ENCODE results near the gene SNX21. TPM values are rescaled to one million over a fixed set of nuclear protein-coding genes. Genes with fewer than 3 reads are reported as not detected.
A peak's percentile ranks its signal among the peaks of the same experiment; 100 is the strongest.

Gene SNX21
- total and polyA plus RNA-seq, 4 donors, result 14.9 to 117 (median 47.0) TPM

DNA sequence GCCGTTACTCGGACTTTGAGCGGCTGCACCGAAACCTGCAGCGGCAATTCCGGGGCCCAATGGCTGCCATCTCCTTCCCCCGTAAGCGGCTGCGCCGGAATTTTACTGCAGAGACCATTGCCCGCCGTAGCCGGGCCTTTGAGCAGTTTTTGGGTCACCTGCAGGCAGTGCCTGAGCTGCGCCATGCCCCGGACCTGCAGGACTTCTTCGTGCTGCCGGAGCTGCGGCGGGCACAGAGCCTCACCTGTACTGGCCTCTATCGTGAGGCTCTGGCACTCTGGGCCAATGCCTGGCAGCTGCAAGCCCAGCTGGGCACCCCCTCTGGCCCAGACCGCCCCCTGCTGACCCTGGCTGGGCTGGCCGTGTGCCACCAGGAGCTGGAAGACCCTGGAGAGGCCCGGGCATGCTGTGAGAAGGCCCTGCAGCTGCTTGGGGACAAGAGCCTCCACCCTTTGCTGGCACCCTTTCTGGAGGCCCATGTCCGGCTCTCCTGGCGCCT, 7.2 kb downstream of the SNX21 start:
- Histone ChIP-seq H3K36me3 (ENCODE audit: control insufficient read depth in 1 of 2, insufficient read depth in 2 of 2, low read length in 1 of 2) (peaks cover 0 to 2% of the 10 kb centered on the region in 2 donors), H3K27ac (ENCODE audit: low read depth in 1 of 2, low read length in 2 of 2) (no peak overlapping the region)

DNA sequence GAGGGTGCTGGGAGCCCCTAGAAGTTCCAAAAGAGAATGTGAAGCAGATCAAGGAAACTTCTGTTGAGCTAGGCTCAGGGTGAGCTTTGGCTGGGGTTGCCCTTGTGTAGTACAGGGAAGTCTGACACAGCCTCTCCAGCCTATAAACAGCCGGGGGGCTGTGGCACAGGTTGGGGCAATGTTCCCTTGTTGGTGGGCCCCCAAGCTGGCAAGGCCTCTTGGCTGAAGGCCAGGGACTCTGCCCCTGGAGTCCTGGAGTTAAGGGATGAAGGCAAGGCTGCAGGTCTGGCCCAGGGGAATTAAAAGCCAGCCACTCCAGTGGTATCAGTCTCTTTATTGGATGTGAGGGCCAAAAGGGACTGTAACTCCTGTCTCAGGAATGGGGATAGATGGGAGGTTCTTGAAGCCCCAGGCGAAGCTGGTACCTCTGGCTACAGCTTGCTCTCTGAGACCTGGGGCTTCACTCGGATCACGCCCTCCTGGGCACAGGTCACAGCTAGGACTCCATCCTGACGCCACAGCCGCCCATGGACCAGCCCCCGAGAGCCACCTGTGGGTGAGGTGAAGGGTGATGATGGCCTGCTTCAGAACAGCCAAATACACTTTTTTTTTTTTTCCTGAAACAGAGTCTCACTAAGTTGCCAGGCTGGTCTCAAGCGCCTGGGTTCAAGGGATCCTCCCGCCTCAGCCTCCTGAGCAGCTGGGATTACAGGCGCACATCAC, 8.0 kb downstream of the SNX21 start:
- peaks cover 0 to 2% of the 10 kb centered on the region in 2 donors for H3K36me3 ChIP-seq (ENCODE audit: control insufficient read depth in 1 of 2, insufficient read depth in 2 of 2, low read length in 1 of 2)
- no peaks in the 10 kb centered on the region for H3K9me3 ChIP-seq (ENCODE audit: control insufficient read depth, low read length)
- H3K4me3 ChIP-seq (ENCODE audit: low read length in 2 of 2), result no peak overlapping the region
- no peaks in the 10 kb centered on the region for H3K4me1 ChIP-seq (ENCODE audit: control insufficient read depth in 1 of 2, insufficient read depth in 2 of 2, low read length in 2 of 2)
- no peak overlapping the region for H3K27ac ChIP-seq (ENCODE audit: low read depth in 1 of 2, low read length in 2 of 2)
- ATAC-seq (ENCODE audit: low FRiP score) (no peak), DNase-seq (no peak)
- intact Hi-C loops (cut with DNase I), result no loop called here
- 81 to 82% methylated on average over 10 of the region's 10 CpGs for WGBS, 2 donors
- no peaks in the 10 kb centered on the region for H3K27me3 ChIP-seq (ENCODE audit: control insufficient read depth in 1 of 2, insufficient read depth in 2 of 2, low read length in 1 of 2)

More for the DNA sequence above, 7.2 kb downstream of the SNX21 start:
- DNase-seq (no peak), ATAC-seq (ENCODE audit: low FRiP score) (no peak)
- intact Hi-C loops (cut with DNase I), result no loop called here
- Histone ChIP-seq H3K9me3 (ENCODE audit: control insufficient read depth, low read length) (no peaks in the 10 kb centered on the region), H3K4me3 (ENCODE audit: low read length in 2 of 2) (no peak overlapping the region), H3K27me3 (ENCODE audit: control insufficient read depth in 1 of 2, insufficient read depth in 2 of 2, low read length in 1 of 2) (no peaks in the 10 kb centered on the region), H3K4me1 (ENCODE audit: control insufficient read depth in 1 of 2, insufficient read depth in 2 of 2, low read length in 2 of 2) (no peaks in the 10 kb centered on the region)
- WGBS, 2 donors, result 77% methylated on average over 25 of the region's 25 CpGs

DNA sequence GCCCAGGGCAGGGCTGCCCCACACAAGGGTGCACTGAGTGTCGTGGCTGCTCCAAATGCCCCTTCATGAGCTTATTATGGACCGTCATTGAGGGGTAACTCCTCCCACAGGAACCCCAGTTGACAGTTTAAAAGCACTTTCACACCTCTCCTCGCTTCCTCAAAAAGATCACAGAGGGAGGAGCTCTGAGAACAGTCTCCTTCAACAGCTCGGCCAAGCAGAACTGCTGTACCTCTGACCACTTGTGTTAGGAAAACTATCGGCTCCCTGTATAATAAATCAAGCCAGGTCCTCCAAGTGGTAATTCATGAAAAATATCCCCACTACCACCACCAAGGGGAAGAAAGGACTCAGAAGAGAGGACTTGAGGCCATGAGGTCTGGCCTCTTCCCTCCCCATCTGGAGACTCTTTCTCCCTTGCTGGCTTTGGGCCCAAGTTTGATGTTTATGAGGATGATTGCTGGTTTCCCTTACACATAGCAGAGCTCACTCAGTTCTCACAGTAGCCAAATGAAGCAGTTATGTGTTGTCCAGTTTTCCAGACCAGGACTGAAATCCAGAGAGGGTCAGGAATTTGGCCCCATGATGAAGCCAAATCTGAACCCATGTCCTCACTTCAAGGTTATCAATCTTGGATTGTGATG, 8.7 kb downstream of the SNX21 start:
- intact Hi-C loops (cut with DNase I), result no loop called here
- ATAC-seq (ENCODE audit: low FRiP score) (peak; percentile 19), DNase-seq (no peak)
- no peak overlapping the region for H3K4me3 ChIP-seq (ENCODE audit: low read length in 2 of 2)
- H3K27me3 ChIP-seq (ENCODE audit: control insufficient read depth in 1 of 2, insufficient read depth in 2 of 2, low read length in 1 of 2), result no peaks in the 10 kb centered on the region
- peaks cover 0 to 3% of the 10 kb centered on the region in 2 donors for H3K36me3 ChIP-seq (ENCODE audit: control insufficient read depth in 1 of 2, insufficient read depth in 2 of 2, low read length in 1 of 2)
- no peaks in the 10 kb centered on the region for H3K4me1 ChIP-seq (ENCODE audit: control insufficient read depth in 1 of 2, insufficient read depth in 2 of 2, low read length in 2 of 2)
- 45 to 49% methylated on average over 5 of the region's 5 CpGs for WGBS, 2 donors
- peak overlapping the region in 1 of 2 donors; percentile 12 for H3K27ac ChIP-seq (ENCODE audit: low read depth in 1 of 2, low read length in 2 of 2)
- H3K9me3 ChIP-seq (ENCODE audit: control insufficient read depth, low read length), result no peaks in the 10 kb centered on the region

DNA sequence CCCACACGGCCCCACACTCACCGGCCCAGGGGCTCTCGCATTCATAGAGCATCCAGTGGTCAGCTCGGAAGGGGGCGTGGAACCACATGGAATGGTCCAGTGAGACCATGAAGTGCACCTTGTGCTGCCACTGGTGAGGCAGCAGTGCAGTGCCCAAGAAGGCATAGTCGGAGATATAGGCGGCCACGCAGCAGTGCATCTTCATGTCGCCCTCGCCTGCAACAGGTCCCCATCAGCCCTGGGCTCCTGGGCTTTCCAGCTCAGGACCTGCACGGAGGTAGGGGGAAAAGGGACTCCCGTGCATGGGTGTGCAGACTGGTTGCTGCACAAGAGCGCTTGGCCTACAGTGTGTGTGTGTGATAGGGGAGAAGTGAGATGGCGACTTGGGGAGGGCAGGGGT, 9.9 kb downstream of the SNX21 start:
- WGBS, 2 donors, result 76 to 84% methylated on average over 14 of the region's 14 CpGs
- no peak for ATAC-seq (ENCODE audit: low FRiP score)

DNA sequence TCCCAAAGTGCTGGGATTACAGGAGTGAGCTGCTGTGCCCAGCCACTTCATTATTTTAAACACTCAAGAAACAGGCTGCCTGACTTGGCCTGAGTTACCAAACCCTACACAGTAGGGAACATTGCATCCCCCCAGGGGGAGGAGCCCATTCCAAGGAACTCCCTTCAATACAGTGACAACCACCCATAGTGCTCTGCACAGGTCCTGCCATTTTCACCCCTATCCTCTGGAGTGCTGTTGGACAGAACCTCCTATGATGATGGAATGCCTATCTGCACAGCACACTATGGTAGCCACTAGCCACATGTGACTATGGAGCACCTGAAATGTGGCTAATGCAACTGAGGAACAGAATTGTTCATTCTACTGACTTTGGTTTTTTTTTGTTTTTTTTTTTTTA, 11.9 kb downstream of the SNX21 start:
- H3K27ac ChIP-seq (ENCODE audit: low read depth in 1 of 2, low read length in 2 of 2), result no peak overlapping the region
- no peaks in the 10 kb centered on the region for H3K4me1 ChIP-seq (ENCODE audit: control insufficient read depth in 1 of 2, insufficient read depth in 2 of 2, low read length in 2 of 2)
- no peak overlapping the region for H3K4me3 ChIP-seq (ENCODE audit: low read length in 2 of 2)
- intact Hi-C loops (cut with DNase I), result no loop called here
- peaks cover 0 to 3% of the 10 kb centered on the region in 2 donors for H3K36me3 ChIP-seq (ENCODE audit: control insufficient read depth in 1 of 2, insufficient read depth in 2 of 2, low read length in 1 of 2)
- DNase-seq (no peak), ATAC-seq (ENCODE audit: low FRiP score) (no peak)
- H3K9me3 ChIP-seq (ENCODE audit: control insufficient read depth, low read length), result no peaks in the 10 kb centered on the region
- H3K27me3 ChIP-seq (ENCODE audit: control insufficient read depth in 1 of 2, insufficient read depth in 2 of 2, low read length in 1 of 2), result no peaks in the 10 kb centered on the region

More for the DNA sequence above, 9.9 kb downstream of the SNX21 start:
- Histone ChIP-seq H3K27me3 (ENCODE audit: control insufficient read depth in 1 of 2, insufficient read depth in 2 of 2, low read length in 1 of 2) (no peaks in the 10 kb centered on the region), H3K36me3 (ENCODE audit: control insufficient read depth in 1 of 2, insufficient read depth in 2 of 2, low read length in 1 of 2) (peaks cover 0 to 3% of the 10 kb centered on the region in 2 donors), H3K4me1 (ENCODE audit: control insufficient read depth in 1 of 2, insufficient read depth in 2 of 2, low read length in 2 of 2) (no peaks in the 10 kb centered on the region), H3K9me3 (ENCODE audit: control insufficient read depth, low read length) (no peaks in the 10 kb centered on the region), H3K27ac (ENCODE audit: low read depth in 1 of 2, low read length in 2 of 2) (no peak overlapping the region), H3K4me3 (ENCODE audit: low read length in 2 of 2) (no peak overlapping the region)
- DNase-seq, result no peak
- intact Hi-C loops (cut with DNase I), result no loop called here

DNA sequence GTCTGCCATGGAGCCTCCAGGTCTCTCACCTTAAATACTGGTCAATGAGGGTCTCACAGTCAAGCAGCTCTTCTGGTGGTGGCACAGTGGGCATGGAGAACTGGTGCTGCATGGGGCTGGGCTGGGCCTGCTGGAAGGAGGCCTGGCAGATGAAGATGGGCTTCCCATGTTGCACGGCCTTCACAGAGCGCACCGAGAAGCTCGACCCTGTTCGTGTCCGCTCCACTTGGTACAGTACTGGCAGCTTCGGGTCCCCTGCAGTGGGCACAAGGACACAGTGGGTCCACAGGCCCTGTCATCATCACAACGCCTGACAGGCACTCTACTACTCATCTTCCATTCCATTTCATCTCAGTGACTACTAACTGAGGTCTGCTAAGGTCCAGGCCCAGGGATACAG, 14.8 kb downstream of the SNX21 start:
- 90 to 94% methylated on average over 8 of the region's 8 CpGs for WGBS, 2 donors
- DNase-seq (peak in 1 of 2 donors; percentile 36), ATAC-seq (ENCODE audit: low FRiP score) (no peak)
- peaks cover 0 to 6% of the 10 kb centered on the region in 2 donors for H3K36me3 ChIP-seq (ENCODE audit: control insufficient read depth in 1 of 2, insufficient read depth in 2 of 2, low read length in 1 of 2)
- no peak overlapping the region for H3K27ac ChIP-seq (ENCODE audit: low read depth in 1 of 2, low read length in 2 of 2)
- H3K4me1 ChIP-seq (ENCODE audit: control insufficient read depth in 1 of 2, insufficient read depth in 2 of 2, low read length in 2 of 2), result no peaks in the 10 kb centered on the region
- no peaks in the 10 kb centered on the region for H3K27me3 ChIP-seq (ENCODE audit: control insufficient read depth in 1 of 2, insufficient read depth in 2 of 2, low read length in 1 of 2)
- no peak overlapping the region for H3K4me3 ChIP-seq (ENCODE audit: low read length in 2 of 2)
- H3K9me3 ChIP-seq (ENCODE audit: control insufficient read depth, low read length), result no peaks in the 10 kb centered on the region
- intact Hi-C loops (cut with DNase I), result no loop called here

DNA sequence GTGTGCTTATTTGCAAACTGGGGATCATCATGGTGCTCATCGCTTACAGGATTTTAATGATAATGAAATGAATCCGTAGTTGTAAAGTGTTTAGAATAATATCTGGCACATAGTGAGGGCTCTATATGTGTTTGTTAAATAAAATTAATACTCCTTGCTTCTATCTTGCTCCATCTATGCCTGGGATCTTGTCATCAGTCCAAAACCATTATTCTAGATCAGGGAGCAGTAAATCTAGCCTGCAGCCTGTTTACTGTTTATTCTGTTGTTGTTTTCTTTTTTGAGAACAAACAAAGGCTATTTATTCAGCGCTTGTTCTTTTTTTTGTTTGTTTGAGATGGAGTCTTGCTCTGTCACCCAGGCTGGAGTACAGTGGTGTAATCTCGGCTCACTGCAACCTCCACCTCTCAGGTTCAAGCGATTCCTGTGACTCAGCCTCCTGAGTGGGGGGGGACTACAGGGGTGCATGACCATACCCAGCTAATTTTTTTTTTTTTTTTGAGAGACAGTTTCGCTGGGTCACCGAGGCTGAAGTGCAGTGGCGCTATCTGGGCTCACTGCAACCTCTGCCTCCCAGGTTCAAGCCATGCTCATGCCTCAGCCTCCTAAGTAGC, 15.5 kb downstream of the SNX21 start:
- Histone ChIP-seq H3K4me3 (ENCODE audit: low read length in 2 of 2) (no peak overlapping the region), H3K27ac (ENCODE audit: low read depth in 1 of 2, low read length in 2 of 2) (no peak overlapping the region), H3K9me3 (ENCODE audit: control insufficient read depth, low read length) (no peaks in the 10 kb centered on the region), H3K4me1 (ENCODE audit: control insufficient read depth in 1 of 2, insufficient read depth in 2 of 2, low read length in 2 of 2) (no peaks in the 10 kb centered on the region), H3K27me3 (ENCODE audit: control insufficient read depth in 1 of 2, insufficient read depth in 2 of 2, low read length in 1 of 2) (no peaks in the 10 kb centered on the region), H3K36me3 (ENCODE audit: control insufficient read depth in 1 of 2, insufficient read depth in 2 of 2, low read length in 1 of 2) (peaks cover 0 to 6% of the 10 kb centered on the region in 2 donors)
- DNase-seq (no peak), ATAC-seq (ENCODE audit: low FRiP score) (no peak)
- WGBS, 2 donors, result 90 to 92% methylated on average over 8 of the region's 8 CpGs
- intact Hi-C loops (cut with DNase I), result no loop called here

DNA sequence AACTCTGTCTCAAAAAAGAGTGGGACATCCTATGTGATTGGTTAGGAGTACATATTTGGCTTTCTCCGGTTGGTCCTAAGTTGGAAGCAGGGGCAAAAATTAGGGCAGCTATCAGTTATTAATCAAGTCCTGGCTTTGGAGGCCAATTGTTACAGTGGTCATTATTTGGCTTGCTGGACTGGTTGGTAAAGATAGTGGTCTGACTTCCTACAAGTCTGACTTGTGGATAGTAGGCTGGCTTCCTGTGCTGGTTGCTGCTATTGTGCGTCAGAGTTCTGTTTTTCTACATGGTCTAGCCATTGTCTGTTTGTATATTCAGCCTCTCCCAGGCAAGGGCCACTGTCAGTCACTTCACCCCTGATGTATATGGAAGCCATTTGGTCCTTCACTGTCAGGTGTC, 16.6 kb downstream of the SNX21 start:
- Histone ChIP-seq H3K27ac (ENCODE audit: low read depth in 1 of 2, low read length in 2 of 2) (no peak overlapping the region), H3K36me3 (ENCODE audit: control insufficient read depth in 1 of 2, insufficient read depth in 2 of 2, low read length in 1 of 2) (peaks cover 0 to 6% of the 10 kb centered on the region in 2 donors), H3K27me3 (ENCODE audit: control insufficient read depth in 1 of 2, insufficient read depth in 2 of 2, low read length in 1 of 2) (no peaks in the 10 kb centered on the region), H3K9me3 (ENCODE audit: control insufficient read depth, low read length) (no peaks in the 10 kb centered on the region), H3K4me3 (ENCODE audit: low read length in 2 of 2) (no peak overlapping the region), H3K4me1 (ENCODE audit: control insufficient read depth in 1 of 2, insufficient read depth in 2 of 2, low read length in 2 of 2) (peaks cover 0 to 3% of the 10 kb centered on the region in 2 donors)
- no peak for ATAC-seq (ENCODE audit: low FRiP score)
- intact Hi-C loops (cut with DNase I), result no loop called here
- WGBS, 2 donors, result 92 to 98% methylated on average over 2 of the region's 2 CpGs
- no peak for DNase-seq

Data from aorta (tissue), 5 donors.